Left ventricle myocardium superior (tissue), 1 donor: ENCODE results near the gene BCAS3. TPM values are rescaled to one million over a fixed set of nuclear protein-coding genes. Genes with fewer than 3 reads are reported as not detected.
A peak's percentile ranks its signal among the peaks of the same experiment; 100 is the strongest.
"Not testable (repeated sequence)": the region's sequence is repeated elsewhere in the genome, so short reads cannot be mapped to it uniquely, and the experiment has no call there.

ENCODE experiments used
- ATAC-seq: fragments of 200-7000 bp; cut with Tn5 transposase; one replicate; pipeline ENCODE4 v1.9.1; 2020; ENCODE audit warnings: mild to moderate bottlenecking, moderate library complexity
- DNase-seq: peaks from one replicate; pipeline ENCODE4 v3.0.0-alpha.2; 2020
- intact Hi-C: fragments of 100-400 bp; cut with micrococcal nuclease; formaldehyde crosslinking; loops from one replicate; pipeline ENCODE4 v1.11.0; 2022
- total RNA-seq: library from RNA; stranded (reverse); fragmentation: NEBNext Ultra II Directional; extraction: Animal tissue kit (Norgen Biotek cat#: 25700); gene quantifications from one replicate; pipeline ENCODE4 v1.2.1, GENCODE V29; 2021
- donor health status: DM: no; HTN: yes; CAD: no; lungs with severe emphysema.

The BCAS3 gene
- total RNA-seq, 1 donor from 2014 or later: 15.9 TPM

- DNase-seq: no peak
- intact Hi-C loops: no loop called here
- no peak for ATAC-seq
Observed at GRCh38 chr17:60665602-60666001, 12.0 kb upstream of the BCAS3 start.

DNA sequence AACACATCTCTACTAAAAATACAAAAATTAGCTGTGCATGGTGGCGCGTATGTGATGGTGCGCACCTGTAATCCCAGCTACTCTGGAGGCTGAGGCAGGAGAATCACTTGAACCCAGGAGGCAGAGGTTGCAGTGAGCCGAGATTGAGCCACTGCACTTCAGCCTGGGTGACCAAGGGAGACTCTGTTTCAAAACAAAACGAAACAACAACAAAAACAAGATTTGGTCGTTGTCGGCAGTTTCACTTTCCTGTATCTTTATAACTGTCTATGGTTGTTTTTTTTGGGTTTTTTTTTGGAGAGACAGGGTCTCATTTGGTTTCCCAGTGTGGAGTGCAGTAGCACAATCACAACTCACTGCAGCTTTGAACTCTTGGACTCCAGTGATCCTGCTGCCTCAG is 8.9 kb upstream of the BCAS3 start:
- intact Hi-C loops, ATAC-seq, DNase-seq: not testable (repeated sequence)

GRCh38 chr17:60671482-60671881 is 6.2 kb upstream of the BCAS3 start:
- no peak for ATAC-seq

GRCh38 chr17:60674637-60675036 is 3.0 kb upstream of the BCAS3 start:
- ATAC-seq: not testable (repeated sequence)

More at GRCh38 chr17:60671482-60671881, 6.2 kb upstream of the BCAS3 start:
- DNase-seq: no peak
- intact Hi-C loops: no loop called here

GRCh38 chr17:60675997-60676396 is 1.7 kb upstream of the BCAS3 start:
- ATAC-seq (no peak), DNase-seq (no peak)
- intact Hi-C loops: no loop called here

More at GRCh38 chr17:60674637-60675036, 3.0 kb upstream of the BCAS3 start:
- DNase-seq, intact Hi-C loops: not testable (repeated sequence)

- no peak for ATAC-seq
- intact Hi-C loops: no loop called here
- no peak for DNase-seq
Observed at GRCh38 chr17:60676758-60677307, 818 bp upstream of the BCAS3 start.

GRCh38 chr17:60678118-60678444 is 430 bp downstream of the BCAS3 start:
- no peak for DNase-seq
- ATAC-seq: no peak
- intact Hi-C loops: no loop called here

DNA sequence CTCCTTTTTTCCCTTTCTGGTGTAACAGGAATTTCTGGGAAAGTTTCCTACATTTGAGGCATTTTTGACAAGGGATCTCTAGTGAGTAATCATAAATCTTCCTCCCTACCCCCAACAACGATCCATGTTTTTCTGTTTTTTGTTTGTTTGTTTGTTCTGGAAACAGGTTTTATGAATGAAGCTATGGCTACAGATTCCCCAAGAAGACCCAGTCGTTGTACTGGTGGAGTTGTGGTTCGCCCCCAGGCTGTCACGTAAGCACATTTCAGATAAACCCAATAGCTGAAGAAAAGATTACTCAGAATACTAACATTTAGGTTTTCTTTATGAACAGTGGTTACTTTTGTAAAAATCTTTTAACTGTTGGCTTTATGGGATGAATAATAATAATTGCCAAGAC is 1.6 kb downstream of the BCAS3 start:
- DNase-seq (no peak), ATAC-seq (no peak)
- intact Hi-C loops: no loop called here

DNA sequence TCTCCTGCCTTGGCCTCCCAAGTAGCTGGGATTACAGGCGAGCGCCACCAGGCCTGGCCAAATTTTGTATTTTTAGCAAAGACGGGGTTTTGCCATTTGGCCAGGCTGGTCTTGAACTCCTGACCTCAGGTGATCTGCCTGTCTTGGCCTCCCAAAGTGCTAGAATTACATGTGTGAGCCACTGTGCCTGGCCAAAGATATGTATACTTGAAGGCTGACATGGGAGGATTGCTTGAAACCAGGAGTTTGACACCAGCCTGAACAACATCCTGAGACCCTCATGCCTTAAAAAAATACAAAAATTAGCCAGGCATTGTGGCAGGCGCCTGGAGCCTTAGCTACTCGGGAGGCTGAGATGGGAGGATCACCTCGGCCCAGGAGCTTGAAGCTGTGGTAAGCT is 3.1 kb downstream of the BCAS3 start:
- intact Hi-C loops: no loop called here
- no peak for ATAC-seq
- no peak for DNase-seq

- DNase-seq (no peak), ATAC-seq (no peak)
- intact Hi-C loops: no loop called here
Observed at GRCh38 chr17:60685437-60685836, 7.8 kb downstream of the BCAS3 start.

DNA sequence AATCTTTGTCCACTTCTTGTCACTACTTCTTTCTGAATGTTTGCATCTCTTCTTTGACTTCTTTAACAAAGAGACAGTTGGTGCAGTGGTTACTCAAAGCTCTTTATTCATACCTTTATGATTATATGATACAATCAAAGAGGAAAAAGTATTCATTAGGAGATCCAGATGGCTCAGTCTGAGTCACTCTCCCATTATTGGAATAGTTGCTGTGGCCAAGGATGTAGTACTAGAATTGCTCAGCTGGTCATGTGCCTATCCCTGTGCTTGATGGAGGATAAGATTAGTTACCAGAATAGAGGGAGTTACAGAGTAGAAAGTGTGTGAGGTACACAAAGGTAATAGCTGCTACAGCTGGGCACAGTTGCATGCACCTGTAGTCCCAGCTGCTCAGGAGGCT is 18.3 kb downstream of the BCAS3 start:
- intact Hi-C loops: no loop called here
- DNase-seq (no peak), ATAC-seq (no peak)

GRCh38 chr17:60699090-60699489 is 21.4 kb downstream of the BCAS3 start:
- ATAC-seq (no peak), DNase-seq (no peak)
- intact Hi-C loops: no loop called here

DNA sequence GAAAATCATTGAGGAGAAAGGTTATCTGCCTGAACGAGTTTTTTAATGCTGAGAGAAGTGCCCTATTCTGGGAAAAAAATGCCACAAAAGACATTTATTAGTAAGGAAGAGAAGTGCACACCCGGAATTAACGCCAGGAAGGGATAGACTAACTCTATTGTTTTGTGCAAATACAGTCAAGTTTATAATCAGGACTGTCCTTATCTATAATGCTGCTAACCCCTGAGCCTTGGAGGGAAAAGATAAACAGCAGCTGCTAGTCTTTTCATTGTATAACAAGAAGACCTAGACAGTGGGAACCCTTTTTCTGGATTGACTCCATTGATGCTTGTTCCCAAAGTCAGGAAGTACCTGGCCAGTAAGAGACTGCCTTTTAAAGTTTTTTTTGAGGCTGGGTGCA is 26.5 kb downstream of the BCAS3 start:
- ATAC-seq (no peak), DNase-seq (no peak)
- intact Hi-C loops: no loop called here

GRCh38 chr17:60712675-60713074 is 35.0 kb downstream of the BCAS3 start:
- intact Hi-C loops: no loop called here
- ATAC-seq: no peak
- no peak for DNase-seq

DNA sequence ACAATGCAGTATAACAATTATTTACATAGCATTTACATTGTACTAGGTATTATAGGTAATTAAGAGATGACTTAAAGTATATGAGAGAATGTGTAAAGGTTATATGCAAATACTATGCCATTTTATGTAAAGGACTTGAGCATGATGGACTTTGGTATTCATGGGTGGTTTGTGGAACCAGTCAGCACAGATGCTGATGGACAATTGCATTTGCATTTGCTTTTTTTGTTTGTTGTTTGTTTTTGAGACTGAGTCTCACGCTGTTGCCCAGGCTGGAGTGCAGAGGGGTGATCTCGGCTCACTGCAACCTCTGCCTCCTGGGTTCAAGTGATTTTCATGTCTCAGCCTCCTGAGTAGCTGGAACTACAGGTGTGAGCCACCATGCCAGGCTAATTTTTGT is 36.0 kb downstream of the BCAS3 start:
- no peak for ATAC-seq
- no peak for DNase-seq
- intact Hi-C loops: no loop called here

DNA sequence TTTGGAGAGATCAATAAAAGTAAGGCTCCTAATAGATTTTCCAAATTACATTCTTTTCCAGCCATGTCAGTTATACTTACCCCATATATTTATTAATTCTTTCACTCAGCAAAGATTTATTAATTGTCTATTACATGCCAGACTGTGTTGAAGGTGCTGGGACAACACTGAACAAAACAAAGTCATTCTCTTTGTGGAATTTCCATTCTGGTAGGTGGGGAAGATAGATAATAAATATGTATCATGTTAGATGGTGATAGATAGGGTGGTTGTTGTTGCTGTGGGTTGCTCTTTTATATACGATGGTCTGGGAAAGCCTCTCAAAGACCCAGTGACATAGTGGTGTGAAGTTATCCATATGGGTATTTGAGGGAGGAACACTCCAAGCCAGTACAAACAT is 39.1 kb downstream of the BCAS3 start:
- DNase-seq (no peak), ATAC-seq (no peak)
- intact Hi-C loops: no loop called here

DNA sequence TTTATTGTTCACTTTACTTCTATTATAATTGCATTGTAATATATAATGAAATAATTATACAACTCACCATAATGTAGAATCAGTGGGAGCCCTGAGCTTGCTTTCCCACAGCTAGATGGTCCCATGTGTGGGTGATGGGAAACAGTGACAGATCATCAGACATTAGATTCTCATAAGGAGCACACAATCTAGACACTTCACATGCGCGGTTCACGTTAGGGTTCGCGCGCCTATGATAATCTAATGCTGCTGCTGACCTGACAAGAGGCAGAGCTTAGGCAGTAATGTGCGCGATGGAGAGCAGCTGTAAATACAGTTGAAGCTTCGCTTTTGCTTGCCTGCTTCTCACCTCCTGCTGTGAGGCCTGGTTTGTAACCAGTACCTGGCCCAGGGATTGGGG is 40.2 kb downstream of the BCAS3 start:
- no peak for ATAC-seq
- DNase-seq: no peak
- intact Hi-C loops: no loop called here

- ATAC-seq (peak; percentile 30), DNase-seq (no peak)
- intact Hi-C loops: no loop called here
Observed at GRCh38 chr17:60720763-60721531, 43.3 kb downstream of the BCAS3 start.

DNA sequence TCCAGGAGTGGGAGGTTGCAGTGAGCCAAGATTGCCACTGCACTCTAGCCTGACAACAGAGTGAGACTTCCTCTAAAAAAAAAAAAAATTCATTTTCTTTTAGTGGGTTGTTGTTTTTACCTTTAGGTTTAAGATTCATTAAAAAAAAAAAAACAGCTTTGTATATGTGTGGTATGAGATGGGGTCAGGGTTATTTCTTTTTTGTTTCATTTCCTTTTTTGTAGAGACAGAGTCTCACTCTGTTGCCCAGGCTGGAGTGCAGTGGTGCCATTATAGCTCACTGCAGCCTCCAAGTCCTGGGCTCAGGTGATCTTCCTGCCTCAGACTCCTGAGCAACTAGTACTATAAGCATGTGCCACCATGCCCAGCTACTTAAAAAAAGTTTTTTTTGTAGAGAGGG is 47.0 kb downstream of the BCAS3 start:
- intact Hi-C loops: no loop called here
- DNase-seq: no peak
- no peak for ATAC-seq

DNA sequence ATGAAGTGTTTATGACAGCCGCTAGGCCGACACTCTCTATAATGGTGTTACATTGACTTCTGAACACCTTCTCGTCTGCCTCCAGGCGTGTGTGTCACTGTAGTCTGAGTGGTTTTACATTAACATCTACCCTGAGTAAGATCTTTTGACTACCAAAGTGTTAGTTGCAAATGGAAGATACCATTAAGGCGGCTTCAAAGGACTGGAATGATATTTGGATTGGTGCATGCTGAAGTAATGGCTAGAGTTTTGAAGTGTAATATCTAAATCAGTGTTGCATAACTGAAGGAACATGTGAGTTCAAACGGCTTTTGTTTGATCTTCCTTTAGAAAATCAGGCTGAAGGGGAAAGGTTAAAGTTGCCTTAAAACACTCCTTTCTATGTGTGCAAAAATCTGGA is 52.2 kb downstream of the BCAS3 start:
- DNase-seq (no peak), ATAC-seq (no peak)
- intact Hi-C loops: no loop called here

DNA sequence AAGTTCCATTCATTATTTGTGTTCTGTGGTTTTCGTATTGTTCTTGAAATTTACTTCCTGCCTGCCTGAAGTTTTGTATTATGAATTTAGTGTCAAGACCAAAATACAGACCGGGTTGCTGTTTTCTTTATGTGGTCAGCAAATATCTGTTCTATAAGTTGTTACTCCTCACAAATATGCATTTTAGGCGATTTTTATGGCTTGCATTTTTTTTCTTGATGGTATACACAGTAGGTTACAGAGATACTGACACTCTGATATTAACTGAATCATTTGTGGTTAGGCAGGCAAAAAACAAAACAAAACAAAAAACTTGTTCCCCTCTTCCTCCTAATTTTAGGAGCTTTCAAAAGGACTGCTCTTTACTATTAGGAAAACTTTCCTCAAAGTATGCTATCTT is 52.6 kb downstream of the BCAS3 start:
- ATAC-seq: no peak
- intact Hi-C loops: no loop called here
- DNase-seq: no peak
